Aorta (tissue), 5 donors: ENCODE results near the gene TIMP3. TPM values are rescaled to one million over a fixed set of nuclear protein-coding genes. Genes with fewer than 3 reads are reported as not detected.
"Not testable (repeated sequence)": the region's sequence is repeated elsewhere in the genome, so short reads cannot be mapped to it uniquely, and the experiment has no call there.

Experiments
- ATAC-seq: fragments of 200-7000 bp; cut with Tn5 transposase; one replicate; pipeline ENCODE4 v1.9.1; 2022; ENCODE audit warnings: moderate library complexity; ENCODE audit not compliant: low FRiP score
- DNase-seq, 2 donors: peaks; one replicate each; pipeline ENCODE4 v3.0.0-alpha.2; 2020
- H3K27ac ChIP-seq, 2 donors: one replicate each; pipeline ENCODE4 v1.5.1; 2013; ENCODE audit warnings: low read length in 2 of 2, mild to moderate bottlenecking in 2 of 2, moderate library complexity in 2 of 2, control low read depth in 1 of 2, inconsistent platforms in 1 of 2, low read depth in 1 of 2
- H3K27me3 ChIP-seq, 2 donors: one replicate each; pipeline ENCODE4 v1.6.1; 2013; ENCODE audit warnings: control low read depth in 1 of 2, low read length in 1 of 2, mild to moderate bottlenecking in 1 of 2, moderate library complexity in 1 of 2; ENCODE audit not compliant: insufficient read depth in 2 of 2, control insufficient read depth in 1 of 2
- H3K36me3 ChIP-seq, 2 donors: one replicate each; pipeline ENCODE4 v1.6.1; 2013; ENCODE audit warnings: control low read depth in 1 of 2, low read length in 1 of 2, mild to moderate bottlenecking in 1 of 2; ENCODE audit not compliant: insufficient read depth in 2 of 2, control insufficient read depth in 1 of 2
- H3K4me1 ChIP-seq, 2 donors: one replicate each; pipeline ENCODE4 v1.6.1; 2013; ENCODE audit warnings: low read length in 2 of 2, control low read depth in 1 of 2, mild to moderate bottlenecking in 1 of 2, moderate library complexity in 1 of 2; ENCODE audit not compliant: insufficient read depth in 2 of 2, control insufficient read depth in 1 of 2
- H3K4me3 ChIP-seq, 2 donors: one replicate each; pipeline ENCODE4 v1.5.1; 2013; ENCODE audit warnings: low read length in 2 of 2, control low read depth in 1 of 2, mild to moderate bottlenecking in 1 of 2
- H3K9me3 ChIP-seq: one replicate; pipeline ENCODE4 v1.6.1; 2013; ENCODE audit warnings: mild to moderate bottlenecking, low read length; ENCODE audit not compliant: control insufficient read depth
- WGBS, 2 donors: extraction: QIAGEN DNeasy Blood & Tissue Kit; methylation state at CpG; one replicate each; pipeline ENCODE4 v1.1.7; 2013; 5-methylcytosine and 5-hydroxymethylcytosine counted together
- intact Hi-C, 2 donors: fragments of 100-400 bp; cut with DNase I; formaldehyde crosslinking; loops; one replicate each; pipeline versions ENCODE4 v1.14.2 to v1.15.0; 2022
- polyA plus RNA-seq, 2 donors: library from polyadenylated mRNA; stranded (reverse); fragments of 200-250 nt; gene quantifications; one replicate each; pipeline ENCODE4 v1.2.3, GENCODE V29; 2013
- total RNA-seq, 2 donors: library from RNA; stranded (reverse); fragmentation: NEBNext Ultra II Directional; extraction: Animal tissue kit (Norgen Biotek cat#: 25700); gene quantifications; one replicate each; pipeline ENCODE4 v1.2.1, GENCODE V29; 2021
- donor health status: healthy with polysubstance abuse.
- donor health status: Bipolar disorder and iron deficiency.
- donor health status: DM: no; HTN: no; CAD: no.
- donor health status: DM: no; HTN: no; CAD: no.
- donor health status: DM: yes; HTN: yes; CAD: no.

Gene TIMP3
- total and polyA plus RNA-seq, 4 donors = 34.4 to 410 (median 179) TPM

DNA sequence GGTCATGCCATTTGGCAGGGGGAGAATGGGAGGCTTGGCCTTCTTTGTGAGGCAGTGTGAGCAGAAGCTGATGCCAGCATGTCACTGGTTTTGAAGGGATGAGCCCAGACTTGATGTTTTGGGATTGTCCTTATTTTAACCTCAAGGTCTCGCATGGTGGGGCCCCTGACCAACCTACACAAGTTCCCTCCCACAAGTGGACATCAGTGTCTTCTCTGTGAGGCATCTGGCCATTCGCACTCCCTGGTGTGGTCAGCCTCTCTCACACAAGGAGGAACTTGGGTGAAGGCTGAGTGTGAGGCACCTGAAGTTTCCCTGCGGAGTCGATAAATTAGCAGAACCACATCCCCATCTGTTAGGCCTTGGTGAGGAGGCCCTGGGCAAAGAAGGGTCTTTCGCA lies 59.8 kb downstream of the TIMP3 start:
- peaks cover 0 to 7% of the 10 kb centered on the region in 2 donors for H3K36me3 ChIP-seq
- H3K27me3 ChIP-seq = no peaks in the 10 kb centered on the region
- no peak overlapping the region for H3K27ac ChIP-seq
- no peak overlapping the region for H3K4me3 ChIP-seq
- intact Hi-C loops = no loop called here
- 89 to 99% methylated on average over 5 of the region's 5 CpGs for WGBS, 2 donors
- H3K4me1 ChIP-seq = no peaks in the 10 kb centered on the region
- H3K9me3 ChIP-seq = no peaks in the 10 kb centered on the region
- ATAC-seq = no peak
- DNase-seq = no peak

DNA sequence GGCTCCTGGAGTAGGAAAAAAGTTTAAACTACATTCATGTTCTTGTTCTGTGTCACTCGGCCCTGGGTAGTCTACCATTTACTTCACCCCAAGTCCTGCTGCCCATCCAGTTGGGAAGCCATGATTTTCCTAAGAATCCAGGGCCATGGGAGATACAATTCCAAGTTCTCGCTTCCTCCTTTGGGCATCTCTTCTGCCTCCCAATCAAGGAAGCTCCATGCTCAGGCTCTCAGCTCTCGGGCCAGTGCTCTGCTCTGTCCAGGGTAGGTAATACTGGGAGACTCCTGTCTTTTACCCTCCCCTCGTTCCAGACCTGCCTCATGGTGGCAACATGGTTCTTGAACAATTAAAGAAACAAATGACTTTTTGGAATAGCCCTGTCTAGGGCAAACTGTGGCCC lies 60.6 kb downstream of the TIMP3 start:
- H3K27ac ChIP-seq = no peak overlapping the region
- intact Hi-C loops = no loop called here
- H3K4me3 ChIP-seq = no peak overlapping the region
- DNase-seq (no peak), ATAC-seq (no peak)
- H3K4me1 ChIP-seq = no peaks in the 10 kb centered on the region
- no peaks in the 10 kb centered on the region for H3K9me3 ChIP-seq
- H3K27me3 ChIP-seq = no peaks in the 10 kb centered on the region
- WGBS, 2 donors = 96% methylated on average over 4 of the region's 4 CpGs
- peaks cover 0 to 6% of the 10 kb centered on the region in 2 donors for H3K36me3 ChIP-seq

DNA sequence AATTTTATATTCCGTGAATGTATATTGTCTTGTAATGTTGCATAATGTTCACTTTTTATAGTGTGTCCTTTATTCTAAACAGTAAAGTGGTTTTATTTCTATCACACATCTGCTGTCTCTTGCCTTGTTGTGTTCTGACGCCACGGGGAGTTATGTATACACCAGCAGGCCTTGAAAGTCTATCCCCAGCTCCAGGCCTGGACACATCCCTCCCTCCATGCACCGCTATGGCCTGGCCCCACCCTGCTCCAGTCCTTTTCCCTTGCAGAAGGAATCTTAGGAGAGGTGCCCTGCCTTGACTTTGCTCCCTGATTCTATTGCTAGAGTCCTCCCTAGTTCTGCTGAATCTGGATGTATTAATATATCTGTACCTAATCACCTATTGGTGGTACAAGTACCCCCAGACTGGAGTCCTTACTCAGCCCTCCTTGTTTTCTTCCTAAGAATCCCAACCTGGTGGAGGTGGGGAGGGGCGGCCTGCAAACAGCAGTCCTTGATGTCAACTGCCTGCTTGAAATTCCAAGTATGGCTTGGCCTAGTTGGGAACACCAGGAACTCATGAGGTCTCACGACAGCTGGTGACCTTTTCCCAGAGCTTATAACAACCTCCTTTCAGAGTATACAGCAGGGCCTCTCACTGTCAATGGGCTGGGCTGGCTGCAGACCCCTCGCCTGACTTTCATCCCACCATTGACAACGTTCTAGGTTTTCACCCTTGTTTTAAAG lies 61.6 kb downstream of the TIMP3 start:
- no peak for DNase-seq
- 91 to 95% methylated on average over 8 of the region's 8 CpGs for WGBS, 2 donors
- Histone ChIP-seq H3K9me3 (no peaks in the 10 kb centered on the region), H3K27me3 (no peaks in the 10 kb centered on the region), H3K27ac (no peak overlapping the region), H3K4me3 (no peak overlapping the region), H3K36me3 (peaks cover 0 to 2% of the 10 kb centered on the region in 2 donors), H3K4me1 (no peaks in the 10 kb centered on the region)
- ATAC-seq = no peak
- intact Hi-C loops = no loop called here

- Histone ChIP-seq H3K27me3 (no peaks in the 10 kb centered on the region), H3K9me3 (no peaks in the 10 kb centered on the region), H3K27ac (no peak overlapping the region), H3K4me3 (no peak overlapping the region), H3K4me1 (no peaks in the 10 kb centered on the region), H3K36me3 (peaks cover 0 to 2% of the 10 kb centered on the region in 2 donors)
- DNase-seq (no peak), ATAC-seq (no peak)
- intact Hi-C loops = no loop called here
- 96 to 98% methylated on average over 3 of the region's 3 CpGs for WGBS, 2 donors
Measured at GRCh38 chr22:32864041-32864440, 62.5 kb downstream of the TIMP3 start.

DNA sequence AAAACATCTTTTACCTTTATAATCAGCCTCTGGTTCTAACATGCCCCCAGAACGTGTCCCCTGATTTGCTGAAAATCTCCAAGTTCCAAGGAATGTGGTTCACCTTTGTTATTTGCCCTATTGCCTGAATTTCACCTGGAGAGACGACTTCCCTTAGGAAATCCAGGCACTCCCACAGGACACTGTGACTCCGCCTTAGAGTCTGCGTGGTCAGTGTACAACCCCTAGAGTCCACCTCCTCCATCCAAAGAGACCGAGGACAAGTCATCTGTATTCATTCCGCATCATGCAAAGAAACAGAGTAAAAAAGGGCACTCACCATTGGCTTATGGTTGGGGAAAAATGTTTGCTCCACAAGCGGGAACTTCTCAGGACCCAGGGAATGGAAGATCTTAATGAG lies 63.1 kb downstream of the TIMP3 start:
- ATAC-seq = no peak
- Histone ChIP-seq H3K36me3 (peaks cover 0 to 2% of the 10 kb centered on the region in 2 donors), H3K9me3 (no peaks in the 10 kb centered on the region), H3K4me1 (no peaks in the 10 kb centered on the region), H3K27me3 (no peaks in the 10 kb centered on the region), H3K4me3 (no peak overlapping the region), H3K27ac (no peak overlapping the region)
- no peak for DNase-seq
- intact Hi-C loops = no loop called here
- 92 to 93% methylated on average over 7 of the region's 7 CpGs for WGBS, 2 donors

GRCh38 chr22:32866953-32867352 lies 65.4 kb downstream of the TIMP3 start:
- Histone ChIP-seq H3K4me3 (no peak overlapping the region), H3K36me3 (no peaks in the 10 kb centered on the region), H3K4me1 (no peaks in the 10 kb centered on the region), H3K9me3 (no peaks in the 10 kb centered on the region), H3K27me3 (no peaks in the 10 kb centered on the region), H3K27ac (no peak overlapping the region)
- DNase-seq (no peak), ATAC-seq (no peak)
- 86 to 89% methylated on average over 4 of the region's 4 CpGs for WGBS, 2 donors
- intact Hi-C loops = no loop called here

- Histone ChIP-seq H3K4me1 (no peaks in the 10 kb centered on the region), H3K27me3 (no peaks in the 10 kb centered on the region), H3K9me3 (no peaks in the 10 kb centered on the region), H3K36me3 (no peaks in the 10 kb centered on the region), H3K4me3 (no peak overlapping the region), H3K27ac (no peak overlapping the region)
- intact Hi-C loops = no loop called here
- 92 to 95% methylated on average over 6 of the region's 6 CpGs for WGBS, 2 donors
- ATAC-seq (no peak), DNase-seq (no peak)
Measured at GRCh38 chr22:32868946-32869345, 67.4 kb downstream of the TIMP3 start.

DNA sequence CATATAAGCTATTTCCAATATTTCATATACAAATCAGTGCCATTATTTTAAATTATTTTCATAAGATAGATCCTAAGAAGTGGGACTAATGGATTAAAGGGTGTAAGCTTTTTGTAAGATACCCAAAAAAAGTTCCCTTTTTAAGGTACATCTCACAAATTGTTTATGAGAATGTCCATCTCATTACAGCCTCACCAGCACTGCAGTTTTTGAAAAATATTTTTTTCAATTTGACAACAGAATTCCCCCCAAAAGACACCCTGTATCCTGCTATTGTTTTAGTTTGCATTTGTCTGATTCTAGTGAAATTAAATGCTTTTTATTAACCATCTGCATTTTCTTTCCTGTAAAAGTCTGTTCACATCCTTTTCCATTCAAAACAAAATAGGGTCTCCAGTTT lies 69.0 kb downstream of the TIMP3 start:
- H3K36me3 ChIP-seq = no peaks in the 10 kb centered on the region
- DNase-seq = no peak
- no peak for ATAC-seq
- H3K27me3 ChIP-seq = no peaks in the 10 kb centered on the region
- no peaks in the 10 kb centered on the region for H3K4me1 ChIP-seq
- H3K4me3 ChIP-seq = no peak overlapping the region
- H3K27ac ChIP-seq = no peak overlapping the region
- H3K9me3 ChIP-seq = no peaks in the 10 kb centered on the region
- intact Hi-C loops = no loop called here

GRCh38 chr22:32873604-32874003 lies 72.1 kb downstream of the TIMP3 start:
- H3K27me3 ChIP-seq, H3K27ac ChIP-seq, H3K4me3 ChIP-seq, ATAC-seq, intact Hi-C loops, DNase-seq, H3K9me3 ChIP-seq, H3K4me1 ChIP-seq, H3K36me3 ChIP-seq: not testable (repeated sequence)
- WGBS, 2 donors = 88 to 90% methylated on average over 5 of the region's 5 CpGs
